Cardiac muscle cell (in vitro differentiated cells and primary cell): ENCODE measurements around the gene CDC42. TPM values are rescaled to one million over a fixed set of nuclear protein-coding genes. Genes with fewer than 3 reads are reported as not detected.
"Not testable (repeated sequence)": the region's sequence is repeated elsewhere in the genome, so short reads cannot be mapped to it uniquely, and the experiment has no call there.

Source experiments
- DNase-seq, 2 donors: peaks; one replicate each; pipeline versions ENCODE4 v3.0.0 to v3.0.0-alpha.2; 2010 to 2017; ENCODE audit warnings: low read depth in 1 of 2, low spot score in 1 of 2
- H3K27ac ChIP-seq: fragments of 200-600 bp; sonication (generic); 2 replicates; pipeline ENCODE4 v1.5.1; 2016
- H3K27me3 ChIP-seq: fragments of 200-600 bp; sonication (generic); 2 replicates; pipeline ENCODE4 v1.6.0; 2016; ENCODE audit warnings: control low read depth
- H3K36me3 ChIP-seq: fragments of 200-600 bp; sonication (generic); 2 replicates; pipeline ENCODE4 v1.5.1; 2016; ENCODE audit warnings: control low read depth
- H3K4me1 ChIP-seq: fragments of 200-600 bp; sonication (generic); 2 replicates; pipeline ENCODE4 v1.8.1; 2017; ENCODE audit warnings: low read depth, mild to moderate bottlenecking, mixed run types
- H3K4me3 ChIP-seq: fragments of 200-600 bp; sonication (generic); 2 replicates; pipeline ENCODE4 v1.5.1; 2016; ENCODE audit warnings: mild to moderate bottlenecking
- H3K9me3 ChIP-seq: fragments of 200-600 bp; sonication (generic); 2 replicates; pipeline ENCODE4 v1.5.1; 2017; ENCODE audit warnings: low read depth, mild to moderate bottlenecking, control low read depth
- polyA plus RNA-seq: library from polyadenylated mRNA; unstranded; fragments of >200 nt; fragmentation: Nextera tagmentation; extraction: Ambion mirVana; gene quantifications from 2 replicates; pipeline ENCODE4 v1.2.1, GENCODE V29; 2016
- total RNA-seq: library from RNA; depleted of rRNA; stranded (reverse); fragments of >200 nt; gene quantifications from 2 replicates; pipeline ENCODE4 v1.2.3, GENCODE V29; 2016
- TF ChIP-seq, protein P1 (sequence below): IDR thresholded peaks from 2 replicates; pipeline ENCODE4 v1.5.1; 2012; ENCODE audit warnings: low read depth, mild to moderate bottlenecking, low read length

CDC42 gene
- total and polyA plus RNA-seq, 2 experiments from 2014 or later: 72.0 to 140 TPM

DNA sequence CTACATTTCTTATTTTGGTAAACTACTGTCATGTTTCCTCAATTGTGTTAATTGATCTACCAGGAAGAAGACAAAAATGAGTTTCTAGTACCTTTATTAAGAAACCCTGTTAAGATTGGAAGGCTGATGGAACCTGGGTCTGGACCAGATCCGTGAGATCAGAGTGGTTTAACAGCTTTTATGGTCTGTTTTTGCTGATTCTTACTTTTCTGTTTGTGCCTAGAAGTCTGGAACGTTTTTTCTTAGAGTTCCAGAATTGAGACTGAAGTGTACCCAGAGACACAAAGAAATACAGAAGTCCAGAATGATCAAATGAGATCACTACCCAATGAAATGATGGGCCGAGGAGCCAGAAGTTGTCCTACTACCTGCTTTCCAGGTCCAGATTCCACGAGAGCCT lies 22.5 kb upstream of the CDC42 start:
- Histone ChIP-seq H3K4me3 (no peak overlapping the region), H3K27me3 (no peaks in the 10 kb centered on the region), H3K36me3 (no peaks in the 10 kb centered on the region), H3K27ac (peak overlapping the region; percentile 68), H3K4me1 (peaks cover 3% of the 10 kb centered on the region), H3K9me3 (no peaks in the 10 kb centered on the region)
- DNase-seq: no peak
- TF ChIP-seq, protein P1, sequence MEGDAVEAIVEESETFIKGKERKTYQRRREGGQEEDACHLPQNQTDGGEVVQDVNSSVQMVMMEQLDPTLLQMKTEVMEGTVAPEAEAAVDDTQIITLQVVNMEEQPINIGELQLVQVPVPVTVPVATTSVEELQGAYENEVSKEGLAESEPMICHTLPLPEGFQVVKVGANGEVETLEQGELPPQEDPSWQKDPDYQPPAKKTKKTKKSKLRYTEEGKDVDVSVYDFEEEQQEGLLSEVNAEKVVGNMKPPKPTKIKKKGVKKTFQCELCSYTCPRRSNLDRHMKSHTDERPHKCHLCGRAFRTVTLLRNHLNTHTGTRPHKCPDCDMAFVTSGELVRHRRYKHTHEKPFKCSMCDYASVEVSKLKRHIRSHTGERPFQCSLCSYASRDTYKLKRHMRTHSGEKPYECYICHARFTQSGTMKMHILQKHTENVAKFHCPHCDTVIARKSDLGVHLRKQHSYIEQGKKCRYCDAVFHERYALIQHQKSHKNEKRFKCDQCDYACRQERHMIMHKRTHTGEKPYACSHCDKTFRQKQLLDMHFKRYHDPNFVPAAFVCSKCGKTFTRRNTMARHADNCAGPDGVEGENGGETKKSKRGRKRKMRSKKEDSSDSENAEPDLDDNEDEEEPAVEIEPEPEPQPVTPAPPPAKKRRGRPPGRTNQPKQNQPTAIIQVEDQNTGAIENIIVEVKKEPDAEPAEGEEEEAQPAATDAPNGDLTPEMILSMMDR: no peak

DNA sequence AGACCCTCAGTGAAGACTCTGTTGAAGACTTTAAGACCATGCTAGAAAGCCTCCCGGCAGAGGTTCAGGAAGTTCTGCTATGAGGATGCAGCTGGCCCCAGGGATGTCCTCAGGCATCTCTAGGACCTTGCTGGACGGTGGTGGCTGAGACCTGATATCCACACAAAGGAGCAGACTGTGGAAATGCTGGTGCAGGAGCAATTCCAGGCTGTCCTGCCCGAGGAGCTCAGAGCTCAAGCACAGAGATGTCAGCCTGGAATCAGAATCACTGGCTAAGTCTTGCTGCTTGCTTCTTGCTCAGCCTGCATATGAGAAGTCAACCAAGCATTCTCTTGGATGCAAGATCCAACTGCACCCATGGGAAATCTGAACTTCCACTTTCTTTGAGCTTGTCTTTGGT lies 22.0 kb upstream of the CDC42 start:
- Histone ChIP-seq H3K9me3 (no peaks in the 10 kb centered on the region), H3K27ac (peak overlapping the region; percentile 68), H3K36me3 (no peaks in the 10 kb centered on the region), H3K4me3 (no peak overlapping the region), H3K4me1 (peaks cover 3% of the 10 kb centered on the region), H3K27me3 (no peaks in the 10 kb centered on the region)
- TF ChIP-seq, protein P1: no peak
- no peak for DNase-seq

DNA sequence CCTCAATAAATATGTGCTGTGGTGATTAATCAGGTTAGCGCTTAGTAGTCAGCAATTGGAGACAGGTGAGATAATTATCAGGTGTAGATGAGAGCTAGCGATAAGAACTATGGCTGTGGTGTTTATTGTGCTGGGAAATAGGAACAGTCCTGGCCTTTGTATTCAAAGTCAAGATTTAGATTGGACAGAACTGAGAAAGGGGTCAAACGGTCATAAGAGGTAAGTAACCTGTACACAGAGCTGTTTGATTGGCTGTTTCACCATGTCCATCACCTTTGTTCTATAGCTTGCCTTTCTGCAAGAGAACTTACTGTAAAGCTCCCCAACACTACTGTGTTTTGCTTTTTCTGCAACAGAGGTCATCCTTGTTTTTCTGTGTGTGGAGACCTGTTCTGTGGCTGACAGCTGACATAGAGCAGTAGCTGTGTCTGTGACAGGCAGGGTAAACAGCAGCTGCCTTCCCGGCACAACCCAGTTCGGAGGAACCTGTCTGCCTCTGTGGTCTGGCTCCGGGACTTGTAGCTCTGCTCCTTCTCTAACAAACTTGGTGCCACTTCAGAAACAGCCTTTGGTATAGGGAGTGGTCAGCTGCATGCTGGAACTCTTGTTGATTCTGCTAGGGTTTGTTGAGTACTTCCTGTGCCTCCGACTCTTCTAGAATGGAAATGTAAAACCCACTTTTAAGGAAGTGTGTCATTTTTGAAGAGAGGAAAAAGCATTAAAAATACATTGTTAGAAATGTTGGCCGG lies 21.1 kb upstream of the CDC42 start:
- H3K9me3 ChIP-seq: no peaks in the 10 kb centered on the region
- H3K27me3 ChIP-seq: no peaks in the 10 kb centered on the region
- H3K27ac ChIP-seq: peak overlapping the region; percentile 83

DNA sequence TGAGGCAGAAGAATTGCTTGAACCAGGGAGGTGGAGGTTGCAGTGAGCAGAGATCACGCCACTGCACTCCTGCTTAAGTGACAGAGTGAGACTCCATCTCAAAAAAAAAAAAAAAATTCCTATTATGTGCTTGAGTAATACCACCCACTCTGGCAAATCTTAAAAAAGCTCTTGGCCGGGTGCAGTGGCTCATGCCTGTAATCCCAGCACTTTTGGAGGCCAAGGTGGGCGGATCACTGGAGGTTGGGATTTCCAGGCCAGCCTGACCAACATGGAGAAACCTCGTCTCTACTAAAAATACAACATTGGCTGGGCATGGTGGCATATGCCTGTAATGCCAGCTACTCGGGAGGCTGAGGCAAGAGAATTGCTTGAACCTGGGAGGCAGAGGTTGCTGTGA lies 17.7 kb upstream of the CDC42 start:
- H3K27me3 ChIP-seq, H3K36me3 ChIP-seq, H3K4me3 ChIP-seq, H3K4me1 ChIP-seq, DNase-seq, H3K9me3 ChIP-seq, H3K27ac ChIP-seq: not testable (repeated sequence)

More for the DNA sequence above, 21.1 kb upstream of the CDC42 start:
- DNase-seq: peak in 1 of 2 donors; percentile 80
- no peaks in the 10 kb centered on the region for H3K36me3 ChIP-seq
- no peak overlapping the region for H3K4me3 ChIP-seq
- TF ChIP-seq, protein P1: no peak
- H3K4me1 ChIP-seq: peaks cover 3% of the 10 kb centered on the region

DNA sequence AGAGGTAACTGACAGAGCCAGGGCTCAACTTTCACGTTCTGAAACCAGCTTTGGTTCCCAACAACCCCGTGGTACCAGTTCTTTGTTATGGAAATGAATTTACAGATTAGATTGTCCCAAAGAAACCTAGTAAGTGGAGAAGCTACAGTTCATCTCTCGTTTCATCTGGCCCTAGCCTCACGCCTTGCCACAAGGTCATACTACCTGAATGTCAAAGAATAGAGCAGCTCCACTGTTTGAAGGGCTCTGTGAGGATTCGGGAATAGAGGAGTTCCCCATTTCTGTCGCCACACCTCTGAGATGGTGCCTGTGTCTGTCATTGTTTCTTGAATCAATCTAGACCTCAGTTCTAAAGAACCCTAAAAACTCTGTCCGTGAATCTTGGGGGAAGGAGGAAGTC lies 15.0 kb upstream of the CDC42 start:
- H3K9me3 ChIP-seq: no peaks in the 10 kb centered on the region
- H3K4me1 ChIP-seq: peaks cover 10% of the 10 kb centered on the region
- peak overlapping the region; percentile 52 for H3K27ac ChIP-seq
- H3K36me3 ChIP-seq: no peaks in the 10 kb centered on the region
- no peaks in the 10 kb centered on the region for H3K27me3 ChIP-seq
- H3K4me3 ChIP-seq: no peak overlapping the region
- DNase-seq: no peak
- TF ChIP-seq, protein P1: no peak

DNA sequence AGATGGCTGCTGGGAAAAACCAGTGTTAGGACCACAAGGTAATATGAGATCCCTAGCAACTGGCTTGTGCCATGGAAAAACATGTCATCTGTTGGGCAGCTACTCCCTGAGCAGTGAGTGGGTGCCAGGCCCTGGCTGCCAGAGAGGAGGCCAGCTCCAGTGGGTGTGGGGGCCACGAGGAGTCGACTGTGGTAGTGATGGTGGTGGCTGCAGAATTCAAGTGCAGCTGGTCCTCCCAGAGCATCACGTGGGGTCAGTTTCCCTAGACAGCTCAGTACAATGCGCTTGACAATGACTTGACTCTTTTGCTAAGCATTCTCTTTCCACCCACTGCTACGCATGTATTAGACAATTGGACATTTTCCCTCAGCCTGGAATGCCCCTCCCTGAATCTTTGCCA lies 14.5 kb upstream of the CDC42 start:
- H3K36me3 ChIP-seq: no peaks in the 10 kb centered on the region
- no peak overlapping the region for H3K4me3 ChIP-seq
- peak overlapping the region; percentile 52 for H3K27ac ChIP-seq
- no peaks in the 10 kb centered on the region for H3K27me3 ChIP-seq
- no peak for DNase-seq
- H3K9me3 ChIP-seq: no peaks in the 10 kb centered on the region
- peaks cover 10% of the 10 kb centered on the region for H3K4me1 ChIP-seq
- TF ChIP-seq, protein P1: no peak
